ENCODE data around the gene ERFE. TPM values are rescaled to one million over a fixed set of nuclear protein-coding genes. Genes with fewer than 3 reads are reported as not detected.

ERFE gene
- total and polyA plus RNA-seq, 8 donors = 0.15 to 1.4 (median 0.63) TPM

DNA sequence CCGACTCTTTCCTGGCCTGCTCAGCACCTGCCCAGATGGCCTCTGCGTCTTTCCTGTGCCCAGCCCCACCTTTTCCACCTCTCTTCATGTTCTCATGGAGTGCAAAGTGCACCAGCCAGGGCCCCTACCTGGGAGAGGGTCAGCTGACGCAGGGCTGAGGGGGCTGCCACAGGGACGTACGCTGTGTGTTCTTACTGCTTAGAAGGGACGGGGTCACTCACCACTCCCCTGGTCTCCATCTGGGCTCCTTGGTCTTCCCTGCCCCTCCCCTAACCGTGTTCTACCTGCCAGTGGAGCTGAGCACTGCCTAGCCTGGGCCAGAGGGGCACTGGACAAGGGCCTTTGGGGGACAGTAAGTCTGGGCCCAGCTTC, 8.6 kb downstream of the ERFE start:
- intact Hi-C loops (cut with DNase I) = no loop called here
- no peak overlapping the region for H3K27ac ChIP-seq
- no peak overlapping the region for H3K4me3 ChIP-seq
- no peaks in the 10 kb centered on the region for H3K9me3 ChIP-seq
- DNase-seq = no peak
- TF ChIP-seq CTCF (IDR thresholded peaks at IDR 0.05) = no peak
- H3K27me3 ChIP-seq = peaks cover 14 to 31% of the 10 kb centered on the region in 2 donors
- no peak for ATAC-seq
- H3K36me3 ChIP-seq = peaks cover 0 to 57% of the 10 kb centered on the region in 2 donors
- H3K4me1 ChIP-seq = peaks cover 0 to 22% of the 10 kb centered on the region in 2 donors

DNA sequence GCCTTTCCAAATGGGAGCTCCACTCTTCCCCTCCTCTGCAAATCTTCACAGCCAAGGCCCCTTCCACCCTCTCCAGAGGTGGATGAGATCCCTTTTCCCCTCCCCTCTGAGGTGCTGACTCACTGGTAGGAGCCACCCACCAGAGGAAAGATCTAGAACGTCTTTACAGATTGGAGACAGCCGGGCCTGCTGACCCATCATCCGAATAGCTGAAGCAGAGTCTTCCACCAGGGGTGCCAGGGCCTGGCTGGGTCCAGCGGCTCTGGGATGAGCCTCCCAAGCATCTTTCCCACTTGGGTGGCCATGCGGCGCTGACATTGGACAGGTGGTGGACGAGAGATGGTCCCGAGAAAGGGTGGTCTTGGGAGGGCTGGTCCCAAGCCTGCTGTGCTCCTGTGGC, 9.0 kb downstream of the ERFE start:
- ATAC-seq (no peak), DNase-seq (no peak)
- TF ChIP-seq CTCF (IDR thresholded peaks at IDR 0.05) = no peak
- no peak overlapping the region for H3K4me3 ChIP-seq
- H3K9me3 ChIP-seq = no peaks in the 10 kb centered on the region
- H3K27ac ChIP-seq = no peak overlapping the region
- intact Hi-C loops (cut with DNase I) = no loop called here
- H3K36me3 ChIP-seq = peaks cover 0 to 61% of the 10 kb centered on the region in 2 donors
- peaks cover 14 to 27% of the 10 kb centered on the region in 2 donors for H3K27me3 ChIP-seq
- peaks cover 0 to 22% of the 10 kb centered on the region in 2 donors for H3K4me1 ChIP-seq

GRCh38 chr2:238168196-238169047, 9.7 kb downstream of the ERFE start:
- Histone ChIP-seq H3K27ac (peak overlapping the region in 1 of 2 donors; percentile 43), H3K4me3 (no peak overlapping the region), H3K36me3 (peaks cover 0 to 67% of the 10 kb centered on the region in 2 donors)

GRCh38 chr2:238169048-238169707, 10.4 kb downstream of the ERFE start:
- H3K4me3 ChIP-seq = no peak overlapping the region
- H3K4me1 ChIP-seq = peaks cover 0 to 12% of the 10 kb centered on the region in 2 donors
- no peak for TF ChIP-seq CTCF (IDR thresholded peaks at IDR 0.05)
- ATAC-seq (peak; percentile 24), DNase-seq (no peak)
- no peaks in the 10 kb centered on the region for H3K9me3 ChIP-seq
- intact Hi-C loops (cut with DNase I) = no loop called here
- H3K27me3 ChIP-seq = peaks cover 2 to 13% of the 10 kb centered on the region in 2 donors
- peak overlapping the region in 1 of 2 donors; percentile 43 for H3K27ac ChIP-seq
- H3K36me3 ChIP-seq = peaks cover 0 to 75% of the 10 kb centered on the region in 2 donors

More at GRCh38 chr2:238168196-238169047, 9.7 kb downstream of the ERFE start:
- H3K9me3 ChIP-seq = no peaks in the 10 kb centered on the region
- peaks cover 0 to 20% of the 10 kb centered on the region in 2 donors for H3K4me1 ChIP-seq
- no peak for ATAC-seq
- no peak for DNase-seq
- no peak for TF ChIP-seq CTCF (IDR thresholded peaks at IDR 0.05)
- H3K27me3 ChIP-seq = peaks cover 10 to 21% of the 10 kb centered on the region in 2 donors
- intact Hi-C loops (cut with DNase I) = no loop called here

DNA sequence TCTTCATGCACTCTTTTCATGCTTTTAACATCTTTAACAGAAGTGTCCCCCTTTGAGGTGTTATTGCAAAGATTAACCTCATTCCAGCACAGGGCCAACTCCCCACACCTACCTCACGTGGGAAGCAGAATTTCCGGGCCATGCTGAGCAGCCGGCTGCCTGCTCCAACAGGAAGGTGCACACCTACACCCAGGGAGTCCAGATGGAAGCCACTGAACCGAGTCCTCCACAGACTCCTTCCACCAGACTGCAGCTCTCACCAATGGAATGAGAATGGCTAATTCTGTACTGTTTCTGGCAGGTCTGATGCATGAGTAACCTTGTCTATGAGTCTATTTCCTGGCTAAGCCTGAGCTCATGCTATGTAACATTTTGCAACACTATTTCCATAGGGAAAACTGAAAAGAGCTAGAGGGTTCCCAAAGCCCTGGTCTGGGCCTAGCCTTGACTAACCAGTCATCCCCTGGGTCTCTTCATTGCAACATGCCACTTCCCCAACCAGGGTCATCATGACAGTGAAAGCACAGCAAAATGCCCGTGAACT, 11.0 kb downstream of the ERFE start:
- Histone ChIP-seq H3K36me3 (peaks cover 0 to 81% of the 10 kb centered on the region in 2 donors), H3K4me1 (peaks cover 0 to 10% of the 10 kb centered on the region in 2 donors), H3K4me3 (no peak overlapping the region), H3K9me3 (no peaks in the 10 kb centered on the region), H3K27me3 (peaks cover 0 to 7% of the 10 kb centered on the region in 2 donors), H3K27ac (peak overlapping the region in 1 of 2 donors; percentile 43)
- peak in 1 of 4 donors; percentile 34 for DNase-seq
- peak; percentile 56 for ATAC-seq
- TF ChIP-seq CTCF (IDR thresholded peaks at IDR 0.05) = no peak
- intact Hi-C loops (cut with DNase I) = no loop called here
